ENCODE measurements around the gene RNF225. TPM values are rescaled to one million over a fixed set of nuclear protein-coding genes. Genes with fewer than 3 reads are reported as not detected.

The RNF225 gene
- total RNA-seq, 1 experiment from 2014 or later = 0.73 TPM

- POLR2A ChIA-PET = no interaction called here
- no peaks in the 10 kb centered on the region for H3K27me3 Mint-ChIP-seq (ENCODE audit: insufficient read depth, unreplicated experiment)
- H3K4me3 ChIP-seq (ENCODE audit: low read depth, low read length) = no peak overlapping the region
- DNase-seq = no peak
- H3K9me3 ChIP-seq = no peaks in the 10 kb centered on the region
- BruUV-seq (replicated peaks) = no TSS peak
- no peak overlapping the region for H3K4me3 Mint-ChIP-seq (ENCODE audit: unreplicated experiment)
- intact Hi-C loops (cut with micrococcal nuclease; ENCODE audit: unreplicated experiment) = no loop called here
- TF ChIP-seq, protein P1, sequence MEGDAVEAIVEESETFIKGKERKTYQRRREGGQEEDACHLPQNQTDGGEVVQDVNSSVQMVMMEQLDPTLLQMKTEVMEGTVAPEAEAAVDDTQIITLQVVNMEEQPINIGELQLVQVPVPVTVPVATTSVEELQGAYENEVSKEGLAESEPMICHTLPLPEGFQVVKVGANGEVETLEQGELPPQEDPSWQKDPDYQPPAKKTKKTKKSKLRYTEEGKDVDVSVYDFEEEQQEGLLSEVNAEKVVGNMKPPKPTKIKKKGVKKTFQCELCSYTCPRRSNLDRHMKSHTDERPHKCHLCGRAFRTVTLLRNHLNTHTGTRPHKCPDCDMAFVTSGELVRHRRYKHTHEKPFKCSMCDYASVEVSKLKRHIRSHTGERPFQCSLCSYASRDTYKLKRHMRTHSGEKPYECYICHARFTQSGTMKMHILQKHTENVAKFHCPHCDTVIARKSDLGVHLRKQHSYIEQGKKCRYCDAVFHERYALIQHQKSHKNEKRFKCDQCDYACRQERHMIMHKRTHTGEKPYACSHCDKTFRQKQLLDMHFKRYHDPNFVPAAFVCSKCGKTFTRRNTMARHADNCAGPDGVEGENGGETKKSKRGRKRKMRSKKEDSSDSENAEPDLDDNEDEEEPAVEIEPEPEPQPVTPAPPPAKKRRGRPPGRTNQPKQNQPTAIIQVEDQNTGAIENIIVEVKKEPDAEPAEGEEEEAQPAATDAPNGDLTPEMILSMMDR (IDR thresholded peaks at IDR 0.05; ENCODE audit: insufficient read depth in 1 of 2, low read depth in 1 of 2, low read length in 1 of 2, severe bottlenecking in 1 of 2, unreplicated experiment in 1 of 2) = no peak
- H3K9me3 Mint-ChIP-seq (ENCODE audit: unreplicated experiment) = no peaks in the 10 kb centered on the region
- H3K36me3 Mint-ChIP-seq (ENCODE audit: insufficient read depth, unreplicated experiment) = peaks cover 11% of the 10 kb centered on the region
- CTCF ChIA-PET = no interaction called here
- no peaks in the 10 kb centered on the region for H3K36me3 ChIP-seq (ENCODE audit: control insufficient read depth, insufficient read depth, low read length)
- H3K27me3 ChIP-seq (replicated peaks; ENCODE audit: control insufficient read depth, insufficient read depth, low read length) = no peaks in the 10 kb centered on the region
- no peaks in the 10 kb centered on the region for H3K4me1 Mint-ChIP-seq (ENCODE audit: low read depth, unreplicated experiment)
- peaks cover 5% of the 10 kb centered on the region; the same call in 1 of the 2 replicates for H3K4me1 ChIP-seq
- no peak overlapping the region for H3K27ac Mint-ChIP-seq (ENCODE audit: unreplicated experiment)
Observed at GRCh38 chr19:58357481-58358145, 37.8 kb upstream of the RNF225 start.

DNA sequence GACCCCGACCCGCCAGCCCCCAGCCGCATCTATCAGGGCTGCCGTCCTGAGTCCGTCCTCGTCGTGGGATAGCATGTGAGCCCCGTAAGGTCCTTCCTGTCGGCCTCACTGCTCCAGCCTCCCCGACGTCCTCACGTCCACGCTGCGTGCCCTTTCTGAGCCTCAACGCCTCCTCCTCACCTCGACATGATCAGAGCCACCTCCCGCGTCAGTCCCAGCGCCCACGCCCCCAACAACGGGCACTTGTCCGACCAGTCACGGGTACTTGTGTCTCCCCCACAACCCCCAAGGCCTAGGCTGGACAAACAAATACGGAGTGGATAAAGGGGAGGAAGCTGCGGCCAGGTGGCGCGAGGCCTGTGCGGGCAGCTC lies 33.6 kb upstream of the RNF225 start:
- peak overlapping the region; percentile 98 for H3K27ac Mint-ChIP-seq (ENCODE audit: unreplicated experiment)
- peak overlapping the region; percentile 78 for H3K4me3 ChIP-seq (ENCODE audit: low read depth, low read length)
- DNase-seq = peak; percentile 69 to 75
- H3K9me3 Mint-ChIP-seq (ENCODE audit: unreplicated experiment) = no peaks in the 10 kb centered on the region
- peak overlapping the region; percentile 95 for H3K4me3 Mint-ChIP-seq (ENCODE audit: unreplicated experiment)
- H3K9me3 ChIP-seq = no peaks in the 10 kb centered on the region
- H3K27me3 Mint-ChIP-seq (ENCODE audit: insufficient read depth, unreplicated experiment) = no peaks in the 10 kb centered on the region
- no peaks in the 10 kb centered on the region for H3K27me3 ChIP-seq (replicated peaks; ENCODE audit: control insufficient read depth, insufficient read depth, low read length)
- POLR2A ChIA-PET = interaction anchor here (0.5 to 1.8 kb wide), 16 partner anchors 18 to 1122 kb away, joined by 3 to 8 read pairs (median 5); partner anchors contain the start of genes ERVK3-1, RNF225, TRIM28 and ZNF446
- no peaks in the 10 kb centered on the region for H3K4me1 Mint-ChIP-seq (ENCODE audit: low read depth, unreplicated experiment)
- intact Hi-C loops (cut with micrococcal nuclease; ENCODE audit: unreplicated experiment) = loop anchor here (1.0 to 2.0 kb wide), 3 partner anchors 19 to 39 kb away; partner anchors contain the start of gene ZNF837
- TF ChIP-seq, protein P1 (IDR thresholded peaks at IDR 0.05; ENCODE audit: insufficient read depth in 1 of 2, low read depth in 1 of 2, low read length in 1 of 2, severe bottlenecking in 1 of 2, unreplicated experiment in 1 of 2) = no peak
- H3K36me3 Mint-ChIP-seq (ENCODE audit: insufficient read depth, unreplicated experiment) = peaks cover 14% of the 10 kb centered on the region
- H3K4me1 ChIP-seq = peaks cover 5% of the 10 kb centered on the region; the same call in 1 of the 2 replicates
- CTCF ChIA-PET = interaction anchor here (0.7 to 1.7 kb wide), 6 partner anchors 11 to 198 kb away, joined by 3 to 9 read pairs (median 4); partner anchors contain the start of genes ZBTB45 and ZNF584
- BruUV-seq (replicated peaks) = TSS peak; percentile 75
- no peaks in the 10 kb centered on the region for H3K36me3 ChIP-seq (ENCODE audit: control insufficient read depth, insufficient read depth, low read length)

DNA sequence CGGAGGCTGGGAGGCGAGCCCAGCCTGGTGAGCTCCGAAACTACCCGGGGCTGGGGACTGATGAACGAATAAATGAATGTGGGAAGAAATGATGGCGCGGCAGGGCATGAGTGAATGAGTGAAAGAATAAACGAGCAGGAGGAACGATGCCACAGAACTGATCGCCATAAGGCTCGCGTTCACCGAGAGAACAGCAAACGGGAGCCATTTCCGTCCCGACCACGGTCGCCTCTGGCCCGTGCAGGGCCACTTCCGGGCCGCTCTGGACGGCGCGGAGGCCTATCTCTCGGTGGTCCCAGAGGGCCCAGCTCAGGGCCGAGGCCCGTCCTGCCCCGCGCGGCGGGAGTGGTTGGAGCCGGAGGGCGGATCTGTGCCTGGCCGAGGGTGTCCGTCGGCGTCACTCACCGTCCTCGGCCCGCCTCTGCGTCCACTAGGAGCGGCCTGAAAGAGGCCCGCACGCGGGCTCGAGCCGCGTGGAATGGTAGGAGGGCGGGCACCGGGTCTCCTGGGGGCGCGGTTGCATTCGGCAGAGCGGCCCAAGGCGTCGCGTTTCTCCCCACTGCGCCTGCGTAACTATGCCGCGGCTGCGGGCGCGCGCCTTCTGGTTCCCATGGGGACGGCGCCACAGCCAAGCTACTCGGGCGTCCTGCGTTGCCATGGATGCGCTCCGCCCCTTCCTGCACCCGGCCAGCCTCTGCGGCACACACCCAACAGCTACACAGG lies 33.0 kb upstream of the RNF225 start, which contains the start of gene ZNF497:
ZNF497 (minus strand) TSS at position 480 of the 723 bp plus-strand sequence. CDS start 5,116 bp downstream, outside the sequence.
- H3K9me3 ChIP-seq = no peaks in the 10 kb centered on the region
- peaks cover 5% of the 10 kb centered on the region; the same call in 1 of the 2 replicates for H3K4me1 ChIP-seq
- Mint-ChIP-seq H3K36me3 (ENCODE audit: insufficient read depth, unreplicated experiment) (peaks cover 14% of the 10 kb centered on the region), H3K27me3 (ENCODE audit: insufficient read depth, unreplicated experiment) (no peaks in the 10 kb centered on the region), H3K9me3 (ENCODE audit: unreplicated experiment) (no peaks in the 10 kb centered on the region), H3K27ac (ENCODE audit: unreplicated experiment) (peak within 1 kb of the TSS; percentile 98), H3K4me3 (ENCODE audit: unreplicated experiment) (peak within 1 kb of the TSS; percentile 95), H3K4me1 (ENCODE audit: low read depth, unreplicated experiment) (no peaks in the 10 kb centered on the region)
- TF ChIP-seq, protein P1 (IDR thresholded peaks at IDR 0.05; ENCODE audit: insufficient read depth in 1 of 2, low read depth in 1 of 2, low read length in 1 of 2, severe bottlenecking in 1 of 2, unreplicated experiment in 1 of 2) = no peak
- ChIA-PET CTCF (interaction anchor here (0.7 to 1.7 kb wide), 8 partner anchors 11 to 197 kb away, joined by 3 to 9 read pairs (median 4); partner anchors contain the start of genes ZBTB45, ZNF584 and ZSCAN22), POLR2A (interaction anchor here (0.5 to 1.8 kb wide), 20 partner anchors 11 to 1122 kb away, joined by 3 to 8 read pairs (median 4); partner anchors contain the start of genes ERVK3-1, RNF225, TRIM28 and ZNF274)
- H3K4me3 ChIP-seq (ENCODE audit: low read depth, low read length) = peak within 1 kb of the TSS; percentile 78
- TSS peak; percentile 41 for BruUV-seq (replicated peaks)
- peak; percentile 96 to 97 for DNase-seq
- H3K36me3 ChIP-seq (ENCODE audit: control insufficient read depth, insufficient read depth, low read length) = no peaks in the 10 kb centered on the region
- intact Hi-C loops (cut with micrococcal nuclease; ENCODE audit: unreplicated experiment) = loop anchor here (1.0 to 2.0 kb wide), 3 partner anchors 19 to 38 kb away; partner anchors contain the start of gene ZNF837
- no peaks in the 10 kb centered on the region for H3K27me3 ChIP-seq (replicated peaks; ENCODE audit: control insufficient read depth, insufficient read depth, low read length)

Data from Caco-2 (cell line).